ENCODE measurements around the gene OTUD5.

OTUD5 gene

DNA sequence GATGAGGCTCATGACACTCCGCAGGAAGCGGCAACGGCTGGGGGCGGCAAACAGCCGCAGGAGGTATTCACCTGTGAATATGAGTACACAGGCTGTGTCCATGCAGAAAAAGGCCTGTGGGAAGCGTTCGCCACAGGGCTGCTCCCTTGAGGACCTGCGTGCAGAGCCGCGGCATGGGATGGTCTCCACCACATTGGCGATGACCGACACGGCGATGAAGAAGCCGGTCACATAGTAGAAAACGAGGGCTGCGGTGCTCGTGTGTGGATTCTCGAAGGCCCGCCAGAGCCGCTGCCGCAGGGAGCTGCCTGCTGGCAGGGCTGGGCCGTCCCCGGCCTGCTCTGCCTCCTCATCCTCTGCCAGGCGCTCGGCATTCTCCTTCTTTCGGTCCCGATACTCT, 12.1 kb upstream of the OTUD5 start:
- Histone ChIP-seq H3K9ac (ENCODE audit: low read length) (no peak overlapping the region), H3K9me3 (ENCODE audit: low read length) (no peaks in the 10 kb centered on the region), H4K20me1 (ENCODE audit: insufficient read depth, low read length) (no peaks in the 10 kb centered on the region), H3K27ac (ENCODE audit: low read depth, low read length, poor library complexity, severe bottlenecking) (no peak overlapping the region), H3K4me1 (ENCODE audit: insufficient read depth, low read length, severe bottlenecking) (peaks cover 4% of the 10 kb centered on the region), H3K36me3 (ENCODE audit: insufficient read depth, low read length) (peaks cover 5% of the 10 kb centered on the region; the same call in 1 of the 2 replicates), H3K79me2 (ENCODE audit: insufficient read depth, low read length) (no peaks in the 10 kb centered on the region), H3K4me3 (ENCODE audit: low read depth, low read length, poor library complexity, severe bottlenecking) (no peak overlapping the region), H3F3A (ENCODE audit: insufficient read depth, low read length) (no peaks in the 10 kb centered on the region), H3K9me2 (ENCODE audit: low read depth, low read length) (no peaks in the 10 kb centered on the region), H3K27me3 (ENCODE audit: insufficient read depth, low read length) (no peaks in the 10 kb centered on the region), H2AFZ (ENCODE audit: low read length) (no peak overlapping the region), H3K4me2 (ENCODE audit: low read length) (no peak overlapping the region)
- no peak for TF ChIP-seq EZH2 (IDR thresholded peaks at IDR 0.05; ENCODE audit: borderline replicate concordance, low read length)
- TF ChIP-seq, protein P1, sequence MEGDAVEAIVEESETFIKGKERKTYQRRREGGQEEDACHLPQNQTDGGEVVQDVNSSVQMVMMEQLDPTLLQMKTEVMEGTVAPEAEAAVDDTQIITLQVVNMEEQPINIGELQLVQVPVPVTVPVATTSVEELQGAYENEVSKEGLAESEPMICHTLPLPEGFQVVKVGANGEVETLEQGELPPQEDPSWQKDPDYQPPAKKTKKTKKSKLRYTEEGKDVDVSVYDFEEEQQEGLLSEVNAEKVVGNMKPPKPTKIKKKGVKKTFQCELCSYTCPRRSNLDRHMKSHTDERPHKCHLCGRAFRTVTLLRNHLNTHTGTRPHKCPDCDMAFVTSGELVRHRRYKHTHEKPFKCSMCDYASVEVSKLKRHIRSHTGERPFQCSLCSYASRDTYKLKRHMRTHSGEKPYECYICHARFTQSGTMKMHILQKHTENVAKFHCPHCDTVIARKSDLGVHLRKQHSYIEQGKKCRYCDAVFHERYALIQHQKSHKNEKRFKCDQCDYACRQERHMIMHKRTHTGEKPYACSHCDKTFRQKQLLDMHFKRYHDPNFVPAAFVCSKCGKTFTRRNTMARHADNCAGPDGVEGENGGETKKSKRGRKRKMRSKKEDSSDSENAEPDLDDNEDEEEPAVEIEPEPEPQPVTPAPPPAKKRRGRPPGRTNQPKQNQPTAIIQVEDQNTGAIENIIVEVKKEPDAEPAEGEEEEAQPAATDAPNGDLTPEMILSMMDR (IDR thresholded peaks at IDR 0.05; ENCODE audit: low read length) = no peak

DNA sequence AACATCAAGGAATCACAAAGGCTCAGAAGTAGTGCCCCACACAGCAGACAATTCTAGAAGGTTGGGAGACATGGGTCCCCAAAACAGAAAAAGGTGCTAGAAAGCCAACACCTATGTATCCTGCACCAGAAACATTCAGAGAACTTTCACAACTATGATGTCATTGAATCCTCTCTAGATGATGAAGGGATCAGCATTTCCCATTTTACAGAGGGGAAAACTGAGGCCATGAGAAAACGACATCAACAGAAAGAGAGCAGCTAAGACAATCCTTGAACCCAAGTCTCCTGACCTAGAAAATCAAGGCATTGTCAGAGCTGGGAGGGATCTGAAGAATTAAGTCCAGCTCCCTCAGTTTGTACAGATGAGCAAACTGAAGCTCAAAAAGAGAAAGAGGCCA, 11.0 kb upstream of the OTUD5 start:
- H3K9me2 ChIP-seq (ENCODE audit: low read depth, low read length) = no peaks in the 10 kb centered on the region
- no peak overlapping the region for H2AFZ ChIP-seq (ENCODE audit: low read length)
- H3K36me3 ChIP-seq (ENCODE audit: insufficient read depth, low read length) = no peaks in the 10 kb centered on the region
- no peaks in the 10 kb centered on the region for H4K20me1 ChIP-seq (ENCODE audit: insufficient read depth, low read length)
- no peak overlapping the region for H3K4me3 ChIP-seq (ENCODE audit: low read depth, low read length, poor library complexity, severe bottlenecking)
- H3F3A ChIP-seq (ENCODE audit: insufficient read depth, low read length) = no peaks in the 10 kb centered on the region
- no peak overlapping the region for H3K27ac ChIP-seq (ENCODE audit: low read depth, low read length, poor library complexity, severe bottlenecking)
- H3K9me3 ChIP-seq (ENCODE audit: low read length) = no peaks in the 10 kb centered on the region
- H3K4me1 ChIP-seq (ENCODE audit: insufficient read depth, low read length, severe bottlenecking) = peaks cover 4% of the 10 kb centered on the region
- H3K27me3 ChIP-seq (ENCODE audit: insufficient read depth, low read length) = no peaks in the 10 kb centered on the region
- no peak overlapping the region for H3K4me2 ChIP-seq (ENCODE audit: low read length)
- TF ChIP-seq, protein P1 (IDR thresholded peaks at IDR 0.05; ENCODE audit: low read length) = no peak
- no peak for TF ChIP-seq EZH2 (IDR thresholded peaks at IDR 0.05; ENCODE audit: borderline replicate concordance, low read length)
- H3K79me2 ChIP-seq (ENCODE audit: insufficient read depth, low read length) = no peaks in the 10 kb centered on the region
- H3K9ac ChIP-seq (ENCODE audit: low read length) = no peak overlapping the region

DNA sequence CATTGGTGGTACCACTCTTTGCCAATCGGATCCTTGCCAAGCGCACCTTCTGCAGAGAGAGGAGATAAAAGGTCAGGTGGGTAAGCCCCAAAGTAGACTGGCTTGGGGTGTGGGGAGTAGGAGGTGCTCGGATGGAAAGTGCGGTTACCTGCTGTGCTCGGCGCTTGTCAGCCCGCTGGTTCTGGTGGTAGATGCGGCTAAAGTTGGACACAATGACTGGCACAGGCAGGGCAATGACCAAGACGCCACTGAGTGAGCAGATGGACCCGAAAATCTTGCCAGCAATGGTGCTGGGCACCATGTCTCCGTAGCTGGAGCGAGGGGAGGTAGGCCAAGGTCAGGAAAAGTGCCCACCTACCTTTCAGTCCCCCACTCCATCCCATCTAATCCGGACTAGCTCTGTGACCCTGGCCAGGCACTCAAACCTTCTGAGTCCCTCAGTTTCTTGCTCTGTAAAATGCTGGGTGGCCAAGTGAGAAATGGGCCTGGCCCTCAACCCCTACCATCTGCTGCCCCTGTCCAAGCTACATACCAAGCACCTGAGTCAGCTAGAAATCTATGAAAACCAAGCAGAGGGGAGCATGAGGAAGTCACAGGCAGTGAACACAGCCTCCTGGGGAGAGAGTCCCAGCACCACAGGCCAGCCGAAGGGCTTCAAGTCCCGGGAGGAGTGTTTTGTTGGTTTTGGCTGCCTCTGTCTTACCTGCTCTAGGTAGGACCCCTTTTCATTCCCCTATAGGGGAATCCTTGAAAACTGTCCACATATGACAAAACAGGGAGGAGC, 9.6 kb upstream of the OTUD5 start:
- H4K20me1 ChIP-seq (ENCODE audit: insufficient read depth, low read length) = no peaks in the 10 kb centered on the region
- H3K79me2 ChIP-seq (ENCODE audit: insufficient read depth, low read length) = no peaks in the 10 kb centered on the region
- H3K9me2 ChIP-seq (ENCODE audit: low read depth, low read length) = no peaks in the 10 kb centered on the region
- no peaks in the 10 kb centered on the region for H3K9me3 ChIP-seq (ENCODE audit: low read length)
- no peak overlapping the region for H3K4me2 ChIP-seq (ENCODE audit: low read length)
- H3K4me3 ChIP-seq (ENCODE audit: low read depth, low read length, poor library complexity, severe bottlenecking) = no peak overlapping the region
- TF ChIP-seq, protein P1 (IDR thresholded peaks at IDR 0.05; ENCODE audit: low read length) = no peak
- no peak for TF ChIP-seq EZH2 (IDR thresholded peaks at IDR 0.05; ENCODE audit: borderline replicate concordance, low read length)
- H3K27me3 ChIP-seq (ENCODE audit: insufficient read depth, low read length) = no peaks in the 10 kb centered on the region
- no peaks in the 10 kb centered on the region for H3K36me3 ChIP-seq (ENCODE audit: insufficient read depth, low read length)
- no peak overlapping the region for H3K9ac ChIP-seq (ENCODE audit: low read length)
- no peak overlapping the region for H3K27ac ChIP-seq (ENCODE audit: low read depth, low read length, poor library complexity, severe bottlenecking)
- H3K4me1 ChIP-seq (ENCODE audit: insufficient read depth, low read length, severe bottlenecking) = peaks cover 9% of the 10 kb centered on the region
- H2AFZ ChIP-seq (ENCODE audit: low read length) = no peak overlapping the region
- no peaks in the 10 kb centered on the region for H3F3A ChIP-seq (ENCODE audit: insufficient read depth, low read length)
